ENCODE results near the gene CCDC146. TPM values are rescaled to one million over a fixed set of nuclear protein-coding genes. Genes with fewer than 3 reads are reported as not detected.
A peak's percentile ranks its signal among the peaks of the same experiment; 100 is the strongest.

The CCDC146 gene
- total RNA-seq, 1 donor from 2014 or later, result 2.1 TPM

- DNase-seq (ENCODE audit: low read depth) (no peak), FAIRE-seq (no peak)
- Histone ChIP-seq H3K4me3 (ENCODE audit: low read depth, low read length) (no peak overlapping the region), H3K27me3 (ENCODE audit: control insufficient read depth, insufficient read depth, low read length) (no peaks in the 10 kb centered on the region), H3K36me3 (ENCODE audit: control insufficient read depth, insufficient read depth, low read length) (no peaks in the 10 kb centered on the region)
- TF ChIP-seq CTCF (IDR thresholded peaks at IDR 0.05; ENCODE audit: insufficient read depth, low read length, severe bottlenecking), result no peak
Measured at GRCh38 chr7:77197141-77197540, 74.7 kb downstream of the CCDC146 start.

DNA sequence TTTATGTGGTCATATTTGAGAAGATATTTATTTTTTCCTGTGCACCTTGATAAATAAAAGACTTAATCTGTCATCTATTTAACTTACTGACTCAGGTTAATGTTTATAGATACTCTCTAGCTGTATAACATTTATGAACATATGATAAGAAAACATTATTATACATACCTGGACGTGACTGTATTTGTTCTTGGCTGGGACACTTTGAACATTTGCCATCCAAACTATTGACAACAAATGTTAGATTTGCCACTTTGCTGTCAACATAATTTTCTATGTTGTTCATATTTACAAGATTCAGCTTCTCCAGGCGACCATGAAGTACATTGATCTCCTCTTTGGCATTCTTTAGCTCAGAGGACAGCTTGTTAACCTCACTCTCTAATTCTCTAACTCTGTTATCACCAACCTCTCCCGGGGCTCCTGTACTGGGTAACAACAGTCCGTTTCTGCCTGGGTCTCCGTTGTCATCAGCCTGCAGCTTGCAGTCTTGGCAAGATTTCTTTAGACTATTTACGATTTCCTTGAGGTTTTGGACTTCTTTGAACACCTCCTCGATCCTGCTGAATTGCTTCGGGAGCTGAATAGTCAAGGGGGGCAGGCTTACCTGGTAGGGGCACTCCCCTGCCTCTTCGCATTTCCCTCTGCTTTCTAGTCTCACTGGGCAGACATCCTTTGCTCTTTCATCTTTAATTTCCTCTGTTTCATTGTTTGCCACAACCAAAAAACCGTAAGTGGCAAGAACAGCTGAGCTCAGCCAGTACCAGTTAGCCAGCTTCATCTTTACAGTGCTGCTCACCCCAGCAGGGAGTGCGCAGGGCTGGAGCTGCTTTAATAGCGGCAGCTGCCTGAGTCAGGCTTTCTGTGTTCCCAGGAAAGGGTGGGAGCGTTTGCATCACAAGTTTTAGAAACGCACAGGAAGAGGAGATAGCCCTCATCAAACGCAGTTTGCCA, 76.9 kb downstream of the CCDC146 start, which contains the start of gene FGL2:
Gene FGL2, minus strand, starts transcription at position 807 of the 954 bp plus-strand sequence. Its CDS starts 26 bp downstream, at position 781.
- TF ChIP-seq CTCF (IDR thresholded peaks at IDR 0.05; ENCODE audit: insufficient read depth, low read length, severe bottlenecking), result no peak
- Histone ChIP-seq H3K27me3 (ENCODE audit: control insufficient read depth, insufficient read depth, low read length) (no peaks in the 10 kb centered on the region), H3K36me3 (ENCODE audit: control insufficient read depth, insufficient read depth, low read length) (no peaks in the 10 kb centered on the region), H3K4me3 (ENCODE audit: low read depth, low read length) (no peak within 1 kb of the TSS)
- FAIRE-seq, result no peak
- DNase-seq (ENCODE audit: low read depth), result peak; percentile 49

- no peak for TF ChIP-seq CTCF (IDR thresholded peaks at IDR 0.05; ENCODE audit: insufficient read depth, low read length, severe bottlenecking)
- Histone ChIP-seq H3K36me3 (ENCODE audit: control insufficient read depth, insufficient read depth, low read length) (no peaks in the 10 kb centered on the region), H3K27me3 (ENCODE audit: control insufficient read depth, insufficient read depth, low read length) (no peaks in the 10 kb centered on the region), H3K4me3 (ENCODE audit: low read depth, low read length) (no peak overlapping the region)
- DNase-seq (ENCODE audit: low read depth) (no peak), FAIRE-seq (no peak)
Measured at GRCh38 chr7:77200542-77200941, 78.1 kb downstream of the CCDC146 start.

DNA sequence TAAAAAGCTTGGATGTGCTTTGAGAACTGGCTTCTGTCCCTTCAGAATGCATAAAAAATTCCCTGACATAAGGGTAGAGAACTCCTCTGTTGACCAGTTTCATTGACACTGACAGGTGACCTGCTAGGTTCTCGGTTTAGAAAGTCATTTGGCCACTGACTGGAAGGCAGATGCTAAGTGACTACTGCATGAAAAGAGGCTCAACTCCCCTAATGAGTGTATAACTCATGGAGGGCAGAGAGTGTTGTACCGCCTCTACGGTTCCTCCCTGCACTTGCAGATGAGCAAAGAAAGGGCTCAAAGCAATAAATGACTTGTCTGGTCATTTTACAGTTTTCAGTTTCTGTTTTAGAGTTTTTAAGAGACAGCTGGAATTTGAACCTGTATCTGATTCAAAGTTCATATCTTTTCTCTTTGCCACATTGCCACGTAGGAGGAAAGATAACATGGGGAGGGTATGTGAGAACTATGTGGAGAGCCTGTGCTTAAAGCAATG, 80.1 kb downstream of the CCDC146 start:
- Histone ChIP-seq H3K27me3 (ENCODE audit: control insufficient read depth, insufficient read depth, low read length) (no peaks in the 10 kb centered on the region), H3K4me3 (ENCODE audit: low read depth, low read length) (no peak overlapping the region), H3K36me3 (ENCODE audit: control insufficient read depth, insufficient read depth, low read length) (no peaks in the 10 kb centered on the region)
- DNase-seq (ENCODE audit: low read depth) (no peak), FAIRE-seq (no peak)
- no peak for TF ChIP-seq CTCF (IDR thresholded peaks at IDR 0.05; ENCODE audit: insufficient read depth, low read length, severe bottlenecking)

GRCh38 chr7:77205706-77206105, 83.3 kb downstream of the CCDC146 start:
- H3K36me3 ChIP-seq (ENCODE audit: control insufficient read depth, insufficient read depth, low read length), result no peaks in the 10 kb centered on the region
- no peak overlapping the region for H3K4me3 ChIP-seq (ENCODE audit: low read depth, low read length)
- H3K27me3 ChIP-seq (ENCODE audit: control insufficient read depth, insufficient read depth, low read length), result no peaks in the 10 kb centered on the region
- FAIRE-seq, result no peak
- DNase-seq (ENCODE audit: low read depth), result no peak
- no peak for TF ChIP-seq CTCF (IDR thresholded peaks at IDR 0.05; ENCODE audit: insufficient read depth, low read length, severe bottlenecking)
